Endothelial cell of umbilical vein (primary cell): ENCODE results near the gene MED29. TPM values are rescaled to one million over a fixed set of nuclear protein-coding genes. Genes with fewer than 3 reads are reported as not detected.

Experiments
- BruUV-seq: library from RNA; stranded (reverse); fragments of 400-500 nt; replicated peaks from 2 replicates; lab custom pipeline; 2021; lab: Mats Ljungman, UMichigan
- CTCF ChIA-PET: fragments of 300-600, 350-600 bp; sonication (Branson Sonifier 250); formaldehyde crosslinking; loops from one replicate; lab custom pipeline; 2021; ENCODE audit warnings: antibody characterized with exemption, inconsistent platforms; lab: Charles Lee
- POLR2A ChIA-PET: fragments of 300-600, 350-600 bp; sonication (Branson Sonifier 250); formaldehyde crosslinking; loops from one replicate; lab custom pipeline; 2021; ENCODE audit warnings: antibody characterized with exemption, inconsistent platforms; lab: Charles Lee
- DNase-seq: peaks from one replicate; pipeline ENCODE4 v3.0.0-alpha.2; 2011; ENCODE audit warnings: low read depth, low spot score
- FAIRE-seq: peaks from 2 replicates; lab custom pipeline; 2011; peaks lifted over from hg19 to GRCh38; lab: Jason Lieb, UNC
- H2AFZ ChIP-seq: 2 replicates; pipeline ENCODE4 v1.6.0; 2012; ENCODE audit warnings: low read depth, low read length, control low read depth, inconsistent platforms
- H3K27ac ChIP-seq: 2 replicates; pipeline ENCODE4 v1.5.1; 2011; ENCODE audit warnings: low read depth, mild to moderate bottlenecking, control low read depth, low read length, moderate library complexity; ENCODE audit not compliant: insufficient read depth
- H3K27me3 ChIP-seq, 2 experiments: 2 replicates each; pipeline versions ENCODE4 v1.6.0 to v1.6.1; 2011; ENCODE audit warnings: low read length in 2 of 2, mixed read lengths in 1 of 2; ENCODE audit not compliant: control insufficient read depth in 2 of 2, insufficient read depth in 2 of 2
- H3K36me3 ChIP-seq, 2 experiments: 2 replicates in 1 of 2; 3 replicates in 1 of 2; pipeline ENCODE4 v1.5.1; 2011; ENCODE audit warnings: low read length in 2 of 2, mild to moderate bottlenecking in 1 of 2, moderate library complexity in 1 of 2; ENCODE audit not compliant: control insufficient read depth in 2 of 2, insufficient read depth in 2 of 2; ENCODE audit errors: extremely low read depth in 1 of 2
- H3K4me1 ChIP-seq: 3 replicates; pipeline ENCODE4 v1.5.1; 2011; ENCODE audit warnings: mild to moderate bottlenecking, low read length; ENCODE audit not compliant: control insufficient read depth, insufficient read depth; ENCODE audit errors: extremely low read depth
- H3K4me2 ChIP-seq: 2 replicates; pipeline ENCODE4 v1.6.1; 2011; ENCODE audit warnings: low read length, control low read depth, mixed read lengths; ENCODE audit not compliant: insufficient read depth
- H3K4me3 ChIP-seq, 3 experiments: fragments of 200-600 bp in 1 of 3; sonication (generic), shearing (Covaris generic) in 1 of 3; replicated peaks in 1 of 3; 2 replicates each; pipeline ENCODE4 v1.5.1; 2011 to 2016; ENCODE audit warnings: control low read depth in 3 of 3, low read length in 3 of 3, mild to moderate bottlenecking in 2 of 3, inconsistent platforms in 1 of 3, low read depth in 1 of 3, moderate library complexity in 1 of 3; ENCODE audit not compliant: insufficient read depth in 1 of 3
- H3K79me2 ChIP-seq: 2 replicates; pipeline ENCODE4 v1.6.0; 2012; ENCODE audit warnings: low read length, inconsistent platforms; ENCODE audit not compliant: control insufficient read depth, insufficient read depth
- H3K9ac ChIP-seq: replicated peaks from 2 replicates; pipeline ENCODE3; 2011; ENCODE audit warnings: low read length, control low read depth; ENCODE audit not compliant: insufficient read depth; ENCODE audit errors: extremely low read depth
- H3K9me1 ChIP-seq: replicated peaks from 3 replicates; pipeline ENCODE4 v1.6.0; 2011; ENCODE audit warnings: mild to moderate bottlenecking, low read length; ENCODE audit not compliant: control insufficient read depth, insufficient read depth; ENCODE audit errors: extremely low read depth
- H3K9me3 ChIP-seq: replicated peaks from 2 replicates; pipeline ENCODE4 v1.5.1; 2012; ENCODE audit warnings: low read length, inconsistent platforms; ENCODE audit not compliant: control insufficient read depth, insufficient read depth
- H4K20me1 ChIP-seq: replicated peaks from 2 replicates; pipeline ENCODE3; 2011; ENCODE audit warnings: mild to moderate bottlenecking, low read length; ENCODE audit not compliant: control insufficient read depth, insufficient read depth; ENCODE audit errors: extremely low read depth
- CTCF ChIP-seq, 2 donors: IDR thresholded peaks; 1 replicate in 1 of 2; 2 replicates in 1 of 2; pipeline ENCODE4 v1.5.1; 2011; ENCODE audit warnings: low read length in 2 of 2, mild to moderate bottlenecking in 2 of 2, moderate library complexity in 2 of 2, control low read depth in 1 of 2, inconsistent platforms in 1 of 2, low read depth in 1 of 2; ENCODE audit not compliant: insufficient read depth in 1 of 2; ENCODE audit errors: extremely low read depth in 1 of 2
- EZH2 ChIP-seq: IDR thresholded peaks from 2 replicates; pipeline ENCODE4 v1.6.1; 2012; ENCODE audit warnings: borderline replicate concordance, low read depth, mild to moderate bottlenecking, moderate library complexity, low read length, inconsistent platforms; ENCODE audit not compliant: severe bottlenecking
- FOS ChIP-seq: IDR thresholded peaks from 2 replicates; pipeline ENCODE4 v1.6.1; 2011; ENCODE audit warnings: mild to moderate bottlenecking, low read length, moderate library complexity, borderline replicate concordance; ENCODE audit not compliant: insufficient read depth
- GATA2 ChIP-seq: IDR thresholded peaks from 2 replicates; pipeline ENCODE4 v1.7.0; 2011; ENCODE audit warnings: low read depth, mild to moderate bottlenecking, moderate library complexity, mixed read lengths, low read length; ENCODE audit not compliant: insufficient read length, insufficient read depth
- JUN ChIP-seq: IDR thresholded peaks from 2 replicates; pipeline ENCODE4 v1.6.1; 2011; ENCODE audit warnings: borderline replicate concordance, low read depth; ENCODE audit not compliant: insufficient read length, insufficient read depth
- MYC ChIP-seq: IDR thresholded peaks from one replicate; pipeline ENCODE4 v1.6.1; 2011; ENCODE audit warnings: mild to moderate bottlenecking, low read depth, low read length
- POLR2A ChIP-seq: IDR thresholded peaks from 2 replicates; pipeline ENCODE4 v1.6.1; 2012; ENCODE audit warnings: low read depth, mild to moderate bottlenecking, control low read depth, low read length
- POLR2AphosphoS5 ChIP-seq: IDR thresholded peaks from 2 replicates; pipeline ENCODE4 v1.6.1; 2012; ENCODE audit warnings: low read depth, mild to moderate bottlenecking, control low read depth, low read length, moderate library complexity; ENCODE audit not compliant: insufficient read depth
- dilution Hi-C: fragments of 300-500 bp; cut with MboI; formaldehyde crosslinking; loops from one replicate; pipeline ENCODE4 v1.15.0; 2019; ENCODE audit warnings: low sequenced_read_pairs; ENCODE audit not compliant: extremely low pct_ligation_motif_present
- intact Hi-C: fragments of 100-400 bp; cut with micrococcal nuclease; formaldehyde crosslinking; loops from one replicate; pipeline ENCODE4 v1.10.0; 2022
- polyA plus RNA-seq, 4 experiments: library from polyadenylated mRNA; depleted of rRNA in 3 of 4; stranded (reverse) in 3 of 4; unstranded in 1 of 4; fragments of >200 nt; gene quantifications; 2 replicates each; pipeline versions ENCODE4 v1.2.1 to v1.2.3, GENCODE V29; 2011 to 2012; ENCODE audit warnings: missing spikeins in 1 of 4
- total RNA-seq: library from RNA; stranded (reverse); gene quantifications from 2 replicates; pipeline ENCODE4 v1.2.3, GENCODE V29; 2021
- TF ChIP-seq, protein P1 (sequence below): IDR thresholded peaks from 2 replicates; pipeline ENCODE4 v1.6.1; 2011; ENCODE audit not compliant: insufficient read depth, insufficient read length

Gene MED29
- total and polyA plus RNA-seq, 2 donors (not counting 3 experiments of a cell fraction or from before 2014, with no cell fraction given): 25.5 to 50.4 TPM

GRCh38 chr19:39438270-39438934 lies 47.2 kb downstream of the MED29 start:
- no peak for DNase-seq
- Histone ChIP-seq H3K79me2 (peaks cover 23% of the 10 kb centered on the region), H3K4me1 (peaks cover 21% of the 10 kb centered on the region), H3K27ac (no peak overlapping the region), H4K20me1 (no peaks in the 10 kb centered on the region), H3K9me3 (no peaks in the 10 kb centered on the region), H3K9ac (no peak overlapping the region), H3K9me1 (no peaks in the 10 kb centered on the region), H3K4me3 (no peak overlapping the region), H3K4me2 (no peak overlapping the region), H3K27me3 (no peaks in the 10 kb centered on the region), H2AFZ (no peak overlapping the region), H3K36me3 (peaks cover 5 to 11% of the 10 kb centered on the region in 2 experiments)
- FAIRE-seq: no peak
- no TSS peak for BruUV-seq
- ChIA-PET CTCF (interaction anchor here (0.9 to 1.6 kb wide), 3 partner anchors 36 to 94 kb away, joined by 3 to 6 read pairs (median 4); partner anchors contain the start of gene EID2B), POLR2A (no interaction called here)
- dilution Hi-C loops (no loop called here), intact Hi-C loops (no loop called here)
- no peak for TF ChIP-seq POLR2A
- TF ChIP-seq EZH2: no peak

GRCh38 chr19:39444598-39445195 lies 53.5 kb downstream of the MED29 start:
- peaks cover 20% of the 10 kb centered on the region for H3K4me1 ChIP-seq
- no peaks in the 10 kb centered on the region for H3K9me1 ChIP-seq
- H2AFZ ChIP-seq: no peak overlapping the region
- peak overlapping the region; percentile 99 for H3K9ac ChIP-seq
- H3K4me3 ChIP-seq: peak overlapping the region; percentile 85 to 98 (median 94)
- H3K4me2 ChIP-seq: peak overlapping the region; percentile 74
- intact Hi-C loops (loop anchor here (1.0 to 10.0 kb wide), 3 partner anchors 8 to 90 kb away; partner anchors contain the start of genes EID2B and TIMM50), dilution Hi-C loops (no loop called here)
- FAIRE-seq: peak; percentile 26
- H3K9me3 ChIP-seq: no peaks in the 10 kb centered on the region
- H3K27me3 ChIP-seq: no peaks in the 10 kb centered on the region
- ChIA-PET POLR2A (interaction anchor here (0.7 to 3.2 kb wide), 5 partner anchors 9 to 17 kb away, joined by 3 to 16 read pairs (median 4); partner anchors contain the start of gene RPS16), CTCF (interaction anchor here (0.6 to 1.3 kb wide), 3 partner anchors 9 to 31 kb away, joined by 4 read pairs; partner anchors contain the start of gene RPS16)
- TF ChIP-seq FOS (no peak), EZH2 (no peak), GATA2 (no peak), CTCF (IDR thresholded peaks at IDR 0.05; ENCODE audit: extremely low read depth in 1 of 2, insufficient read depth in 1 of 2, low read depth in 1 of 2, low read length in 2 of 2) (no peak), MYC (no peak), JUN (no peak), POLR2AphosphoS5 (no peak), POLR2A (no peak)
- TF ChIP-seq, protein P1, sequence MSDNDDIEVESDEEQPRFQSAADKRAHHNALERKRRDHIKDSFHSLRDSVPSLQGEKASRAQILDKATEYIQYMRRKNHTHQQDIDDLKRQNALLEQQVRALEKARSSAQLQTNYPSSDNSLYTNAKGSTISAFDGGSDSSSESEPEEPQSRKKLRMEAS: no peak
- BruUV-seq: TSS peak; percentile 93
- H4K20me1 ChIP-seq: no peaks in the 10 kb centered on the region
- peaks cover 51% of the 10 kb centered on the region for H3K79me2 ChIP-seq
- H3K36me3 ChIP-seq: peaks cover 6 to 9% of the 10 kb centered on the region in 2 experiments
- peak overlapping the region; percentile 94 for H3K27ac ChIP-seq
- DNase-seq: no peak
